Measurements from ENCODE around the gene PALLD. TPM values are rescaled to one million over a fixed set of nuclear protein-coding genes. Genes with fewer than 3 reads are reported as not detected.
A peak's percentile ranks its signal among the peaks of the same experiment; 100 is the strongest.

PALLD gene
- total and polyA plus RNA-seq, 2 experiments from 2014 or later = 157 to 178 TPM

DNA sequence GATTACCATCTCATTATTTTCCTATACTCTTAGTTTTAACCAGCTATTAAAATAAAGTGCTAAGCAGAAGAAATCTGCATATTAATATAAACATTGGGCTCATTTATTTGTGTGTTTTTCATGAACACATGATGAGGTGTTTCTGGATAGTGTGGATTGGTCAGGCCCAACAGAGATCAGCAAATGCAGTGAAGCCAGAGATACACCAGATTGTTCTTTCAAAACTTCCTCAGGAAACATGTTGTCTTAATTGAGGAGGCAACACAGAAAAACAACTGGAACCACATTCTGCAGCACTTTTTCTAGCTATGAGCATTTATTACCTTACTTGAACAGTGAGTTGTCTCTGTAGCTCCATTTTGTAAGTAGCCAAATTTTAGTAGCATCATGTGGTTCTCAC, 69.9 kb downstream of the PALLD start:
- H3K9me3 ChIP-seq (ENCODE audit: low read depth) = no peaks in the 10 kb centered on the region
- H3K27ac ChIP-seq = no peak overlapping the region
- H3K4me3 ChIP-seq = no peak overlapping the region
- H3K4me1 ChIP-seq (ENCODE audit: low read depth) = peaks cover 11% of the 10 kb centered on the region
- peaks cover 11% of the 10 kb centered on the region for H3K36me3 ChIP-seq
- no peaks in the 10 kb centered on the region for H3K27me3 ChIP-seq
- DNase-seq (ENCODE audit: low read depth in 1 of 2, low spot score in 1 of 2) = no peak
- TF ChIP-seq, protein P1, sequence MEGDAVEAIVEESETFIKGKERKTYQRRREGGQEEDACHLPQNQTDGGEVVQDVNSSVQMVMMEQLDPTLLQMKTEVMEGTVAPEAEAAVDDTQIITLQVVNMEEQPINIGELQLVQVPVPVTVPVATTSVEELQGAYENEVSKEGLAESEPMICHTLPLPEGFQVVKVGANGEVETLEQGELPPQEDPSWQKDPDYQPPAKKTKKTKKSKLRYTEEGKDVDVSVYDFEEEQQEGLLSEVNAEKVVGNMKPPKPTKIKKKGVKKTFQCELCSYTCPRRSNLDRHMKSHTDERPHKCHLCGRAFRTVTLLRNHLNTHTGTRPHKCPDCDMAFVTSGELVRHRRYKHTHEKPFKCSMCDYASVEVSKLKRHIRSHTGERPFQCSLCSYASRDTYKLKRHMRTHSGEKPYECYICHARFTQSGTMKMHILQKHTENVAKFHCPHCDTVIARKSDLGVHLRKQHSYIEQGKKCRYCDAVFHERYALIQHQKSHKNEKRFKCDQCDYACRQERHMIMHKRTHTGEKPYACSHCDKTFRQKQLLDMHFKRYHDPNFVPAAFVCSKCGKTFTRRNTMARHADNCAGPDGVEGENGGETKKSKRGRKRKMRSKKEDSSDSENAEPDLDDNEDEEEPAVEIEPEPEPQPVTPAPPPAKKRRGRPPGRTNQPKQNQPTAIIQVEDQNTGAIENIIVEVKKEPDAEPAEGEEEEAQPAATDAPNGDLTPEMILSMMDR (IDR thresholded peaks at IDR 0.05; ENCODE audit: low read depth, low read length) = no peak

DNA sequence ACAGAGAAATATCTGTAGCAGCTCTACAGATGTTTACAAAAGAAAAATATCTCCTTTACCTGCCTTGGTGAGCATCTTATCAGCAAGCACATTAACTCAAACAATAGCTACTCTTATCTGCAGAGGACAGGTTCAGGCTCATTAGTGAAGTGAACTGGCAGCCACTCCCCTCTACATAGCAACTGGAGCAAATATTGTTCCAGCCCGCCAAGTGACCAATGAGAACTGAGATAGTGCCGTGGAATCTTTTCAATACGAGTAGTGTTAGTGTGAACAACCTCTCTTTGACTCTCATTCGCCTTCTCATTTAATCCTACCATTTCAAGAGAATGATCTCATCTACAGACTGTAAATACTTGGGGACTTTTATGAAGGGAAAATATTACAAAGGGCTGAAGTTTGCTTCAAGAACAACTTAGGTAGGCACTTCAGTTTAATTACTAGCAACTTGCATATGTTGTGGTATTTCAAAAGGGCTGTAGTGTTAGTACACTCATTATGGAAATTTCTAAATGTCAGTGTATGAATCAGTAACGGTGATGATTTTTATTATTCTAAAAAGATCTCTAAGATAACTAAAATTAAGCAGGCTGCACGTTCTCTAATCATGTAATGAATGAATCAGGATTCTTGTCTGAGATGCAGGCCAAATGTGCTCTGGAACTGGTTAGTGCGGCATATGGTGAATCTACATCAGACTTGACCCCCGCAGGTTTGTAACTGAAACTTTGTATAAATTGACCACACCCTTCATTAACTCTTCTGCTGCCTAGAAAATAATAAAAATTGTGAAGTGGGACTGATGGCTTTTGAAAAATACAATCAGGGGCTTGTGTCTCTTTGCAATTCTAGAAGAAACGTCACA, 72.4 kb downstream of the PALLD start:
- TF ChIP-seq, protein P1 (IDR thresholded peaks at IDR 0.05; ENCODE audit: low read depth, low read length) = no peak
- no peaks in the 10 kb centered on the region for H3K9me3 ChIP-seq (ENCODE audit: low read depth)
- peak in 1 of 2 donors; percentile 50 for DNase-seq (ENCODE audit: low read depth in 1 of 2, low spot score in 1 of 2)
- no peak overlapping the region for H3K4me3 ChIP-seq
- no peaks in the 10 kb centered on the region for H3K27me3 ChIP-seq
- H3K4me1 ChIP-seq (ENCODE audit: low read depth) = peaks cover 11% of the 10 kb centered on the region
- peaks cover 11% of the 10 kb centered on the region for H3K36me3 ChIP-seq
- peak overlapping the region; percentile 43 for H3K27ac ChIP-seq

DNA sequence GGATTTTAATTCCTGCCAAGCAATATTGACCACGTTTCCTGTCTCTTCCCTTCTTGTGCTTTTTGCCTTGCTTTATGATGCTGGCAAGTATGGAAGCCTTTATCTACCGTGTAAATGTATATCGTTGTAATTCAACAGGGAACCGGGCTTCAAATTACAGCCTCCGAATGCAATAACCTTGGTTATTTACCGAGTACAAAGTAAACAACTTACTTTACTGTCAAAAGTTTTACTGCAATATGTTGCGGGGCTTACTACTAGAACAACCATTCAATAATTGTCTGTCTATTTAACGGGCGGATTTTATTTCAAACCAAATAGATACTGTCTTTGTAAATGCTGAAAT, 73.1 kb downstream of the PALLD start:
- no peaks in the 10 kb centered on the region for H3K9me3 ChIP-seq (ENCODE audit: low read depth)
- TF ChIP-seq, protein P1 (IDR thresholded peaks at IDR 0.05; ENCODE audit: low read depth, low read length) = no peak
- peaks cover 11% of the 10 kb centered on the region for H3K36me3 ChIP-seq
- DNase-seq (ENCODE audit: low read depth in 1 of 2, low spot score in 1 of 2) = no peak
- peaks cover 11% of the 10 kb centered on the region for H3K4me1 ChIP-seq (ENCODE audit: low read depth)
- no peak overlapping the region for H3K4me3 ChIP-seq
- H3K27ac ChIP-seq = no peak overlapping the region
- H3K27me3 ChIP-seq = no peaks in the 10 kb centered on the region

DNA sequence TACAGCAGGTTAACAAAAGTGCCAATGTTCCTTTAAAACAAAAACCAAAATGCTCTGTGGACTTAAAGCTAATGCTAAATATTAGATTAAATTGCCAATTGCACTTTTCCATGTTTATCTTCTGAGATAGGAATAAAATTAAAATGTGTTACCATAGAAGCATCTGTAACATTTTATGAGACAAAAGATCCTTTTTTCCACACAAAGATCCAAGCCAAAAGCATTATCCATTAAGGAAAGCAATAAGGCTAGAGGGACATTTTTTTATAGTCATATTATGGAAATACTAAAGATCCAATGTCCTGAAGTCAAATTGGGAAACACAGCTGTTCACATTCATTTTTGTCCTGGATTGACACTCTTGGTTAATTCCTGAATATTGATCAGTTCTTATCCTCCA, 73.6 kb downstream of the PALLD start:
- no peaks in the 10 kb centered on the region for H3K9me3 ChIP-seq (ENCODE audit: low read depth)
- peaks cover 6% of the 10 kb centered on the region for H3K4me1 ChIP-seq (ENCODE audit: low read depth)
- DNase-seq (ENCODE audit: low read depth in 1 of 2, low spot score in 1 of 2) = no peak
- H3K4me3 ChIP-seq = no peak overlapping the region
- TF ChIP-seq, protein P1 (IDR thresholded peaks at IDR 0.05; ENCODE audit: low read depth, low read length) = no peak
- no peak overlapping the region for H3K27ac ChIP-seq
- H3K36me3 ChIP-seq = peaks cover 11% of the 10 kb centered on the region
- H3K27me3 ChIP-seq = no peaks in the 10 kb centered on the region

DNA sequence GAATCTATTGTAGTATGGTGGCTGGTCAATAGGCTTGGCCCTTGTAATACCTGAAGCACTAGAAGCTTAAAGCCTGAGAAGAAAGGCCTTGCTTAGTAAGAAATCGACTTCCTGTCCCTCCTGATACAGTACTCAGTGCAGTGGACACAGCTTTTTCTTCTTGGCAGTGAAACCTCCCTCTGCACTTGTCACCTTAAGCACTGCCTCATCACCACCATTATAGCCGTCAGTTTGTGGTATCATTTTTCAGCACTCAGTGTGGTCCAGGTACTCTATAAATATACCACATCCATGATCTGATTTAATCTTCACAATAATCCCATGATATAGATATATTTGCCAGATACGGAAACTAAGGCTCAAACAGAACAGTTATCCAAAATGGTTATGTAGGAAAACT, 75.2 kb downstream of the PALLD start:
- Histone ChIP-seq H3K36me3 (peaks cover 11% of the 10 kb centered on the region), H3K27ac (no peak overlapping the region), H3K4me3 (no peak overlapping the region), H3K4me1 (ENCODE audit: low read depth) (peaks cover 3% of the 10 kb centered on the region), H3K9me3 (ENCODE audit: low read depth) (no peaks in the 10 kb centered on the region), H3K27me3 (no peaks in the 10 kb centered on the region)
- no peak for DNase-seq (ENCODE audit: low read depth in 1 of 2, low spot score in 1 of 2)
- TF ChIP-seq, protein P1 (IDR thresholded peaks at IDR 0.05; ENCODE audit: low read depth, low read length) = no peak

Data from cardiac muscle cell (in vitro differentiated cells and primary cell).